NCI-H82 treated with DMSO at 0.1 percent for 48 hours (cell line): ENCODE results near the gene FBH1.
"Not testable (repeated sequence)": the region's sequence is repeated elsewhere in the genome, so short reads cannot be mapped to it uniquely, and the experiment has no call there.

Source experiments
- DNase-seq: peaks from one replicate; lab custom pipeline; 2025; ENCODE audit not compliant: unreplicated experiment; lab: John Stamatoyannopoulos, UW

Gene FBH1

DNA sequence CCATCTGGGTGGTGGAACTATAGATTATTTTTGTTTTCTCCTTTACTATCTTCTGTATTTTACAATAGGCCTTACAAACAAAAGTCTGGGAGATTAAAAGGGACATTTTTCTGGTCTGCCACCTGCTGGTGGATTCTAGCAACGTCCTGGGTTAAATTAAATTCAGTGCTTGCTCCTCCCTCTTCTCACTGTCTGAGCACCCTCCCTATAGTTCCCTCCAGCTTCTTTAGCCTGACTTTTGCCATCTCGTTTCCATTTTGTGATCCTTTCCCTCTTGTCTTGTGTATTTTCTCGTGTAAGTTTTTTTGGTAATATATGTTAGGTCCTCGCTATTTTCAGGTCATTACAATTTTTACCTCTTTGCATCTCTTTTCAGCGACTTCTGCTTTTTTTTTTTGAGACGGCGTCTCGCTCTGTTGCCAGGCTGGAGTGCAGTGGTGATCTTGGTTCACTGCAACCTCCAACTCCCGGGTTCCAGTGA, 16.5 kb upstream of the FBH1 start:
- DNase-seq = no peak

DNA sequence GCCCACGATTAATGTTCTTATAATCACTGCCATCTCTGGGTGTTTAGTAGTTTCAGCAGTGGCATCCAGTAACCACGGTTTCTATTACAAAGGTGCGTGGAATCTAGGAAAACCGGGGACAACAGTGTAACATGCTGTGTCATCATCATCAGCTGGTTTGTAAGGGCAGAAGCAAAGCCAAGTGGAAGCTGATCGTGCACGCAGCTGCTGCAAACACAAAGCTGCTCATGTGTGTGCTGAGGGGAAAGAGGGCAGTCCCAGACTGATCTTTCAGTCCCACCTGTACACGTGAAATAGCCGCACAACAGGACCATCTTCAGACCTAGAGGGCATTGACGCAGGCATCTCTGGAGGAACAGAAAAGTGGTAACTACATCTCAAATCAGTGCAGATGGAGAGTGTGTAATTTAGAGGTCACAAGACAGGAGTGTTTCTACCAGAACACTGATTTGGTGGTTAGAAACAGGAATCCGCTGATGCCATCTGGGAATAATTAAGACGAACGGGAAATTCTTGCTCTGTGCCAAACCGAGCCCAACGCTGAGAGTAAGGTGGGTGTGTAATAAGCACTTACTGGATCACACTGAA, 13.8 kb upstream of the FBH1 start:
- DNase-seq = no peak

GRCh38 chr10:5877041-5877440, 13.0 kb upstream of the FBH1 start:
- DNase-seq = not testable (repeated sequence)

DNA sequence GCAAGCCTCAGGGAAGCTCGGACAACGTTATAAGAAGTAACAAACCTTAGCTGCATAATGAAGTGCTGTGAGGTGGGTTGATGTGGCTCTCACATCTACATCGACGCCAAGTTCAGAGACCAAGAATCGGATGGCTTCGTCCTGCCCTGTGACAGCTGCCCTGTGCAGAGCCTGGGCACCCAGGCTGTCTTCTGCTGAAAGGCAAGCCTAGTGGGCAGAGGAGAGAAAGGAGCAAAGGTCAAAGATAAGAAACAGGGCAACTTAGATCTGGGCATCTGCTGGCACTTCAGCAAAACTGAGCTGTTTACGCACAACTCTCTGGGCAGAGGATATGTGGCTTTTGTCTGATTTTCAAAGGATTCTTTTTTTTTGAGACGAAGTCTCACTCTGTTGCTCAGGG, 7.1 kb upstream of the FBH1 start:
- no peak for DNase-seq

DNA sequence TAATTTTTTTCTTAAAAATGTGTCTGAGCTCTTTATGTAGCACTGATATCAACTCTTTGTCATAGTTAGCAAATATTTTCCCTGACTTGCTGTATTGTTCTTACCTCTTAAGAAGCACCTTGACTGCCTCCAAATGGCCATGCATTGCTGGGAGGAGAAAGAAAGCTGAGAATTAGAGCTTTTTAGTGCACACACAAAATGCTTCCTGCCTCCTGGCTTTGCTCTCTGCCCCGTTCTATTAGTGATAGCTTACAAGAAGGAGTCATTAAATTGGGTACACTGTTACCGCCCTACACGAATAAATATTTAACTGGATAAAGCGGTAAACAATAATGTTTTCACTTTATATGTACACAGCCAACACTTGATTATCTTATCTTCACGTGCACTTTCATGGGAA, 4.4 kb upstream of the FBH1 start:
- no peak for DNase-seq

DNA sequence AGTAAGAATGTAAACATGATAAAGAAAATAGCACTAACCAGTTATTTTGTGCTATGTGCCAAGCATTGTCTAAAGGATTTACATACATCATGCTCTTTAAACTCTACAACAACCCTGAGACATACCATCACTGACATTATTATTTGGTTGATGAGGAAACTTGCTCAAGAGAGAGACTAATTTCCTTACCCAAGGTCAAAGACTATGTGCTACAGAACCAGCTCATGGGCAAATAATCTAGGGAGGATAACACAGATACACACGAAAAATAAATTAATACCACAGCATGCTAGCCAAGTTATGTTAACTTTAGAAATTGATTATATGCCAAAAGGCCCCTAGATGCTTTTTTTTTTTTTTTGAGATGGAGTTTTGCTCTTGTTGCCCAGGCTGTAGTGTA, 3.0 kb upstream of the FBH1 start:
- DNase-seq = no peak

DNA sequence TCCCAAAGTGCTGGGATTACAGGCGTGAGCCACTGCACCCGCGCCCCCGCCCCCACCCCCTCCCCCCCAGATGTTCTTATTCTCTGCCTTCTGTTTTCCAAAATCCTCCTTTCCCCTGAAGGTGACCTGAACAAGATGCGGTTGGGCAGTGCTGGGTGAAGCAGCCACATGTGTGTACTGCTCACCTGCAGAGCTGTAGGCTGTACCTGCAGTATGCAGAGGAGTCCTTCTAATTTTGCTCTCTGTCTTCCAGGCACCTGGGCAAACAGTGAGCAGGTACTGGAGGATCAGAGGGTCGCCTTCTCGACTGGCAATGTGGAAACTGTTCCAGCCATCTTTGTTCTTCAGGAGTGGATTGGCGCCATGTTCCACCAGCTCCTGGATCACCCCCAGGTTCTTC, 2.4 kb upstream of the FBH1 start:
- no peak for DNase-seq

DNA sequence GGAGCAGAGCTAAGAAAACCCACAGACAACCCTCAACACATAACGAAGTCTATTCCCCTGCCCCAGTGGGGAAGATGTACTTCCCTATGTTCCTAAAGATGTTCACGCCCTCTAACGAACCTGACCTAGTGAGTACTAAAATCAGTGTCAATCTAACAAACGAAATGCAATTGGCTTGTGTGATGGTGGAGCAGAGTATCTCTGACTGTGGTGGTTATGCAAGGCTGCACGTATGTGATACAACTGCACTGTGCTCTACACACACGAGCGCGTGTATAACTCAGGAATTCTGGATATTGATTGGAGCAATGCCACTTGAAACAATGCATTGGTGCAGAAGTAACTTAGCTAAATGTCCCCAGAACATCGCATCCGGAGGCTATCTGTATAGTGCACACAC, 1.7 kb upstream of the FBH1 start:
- DNase-seq = no peak

DNA sequence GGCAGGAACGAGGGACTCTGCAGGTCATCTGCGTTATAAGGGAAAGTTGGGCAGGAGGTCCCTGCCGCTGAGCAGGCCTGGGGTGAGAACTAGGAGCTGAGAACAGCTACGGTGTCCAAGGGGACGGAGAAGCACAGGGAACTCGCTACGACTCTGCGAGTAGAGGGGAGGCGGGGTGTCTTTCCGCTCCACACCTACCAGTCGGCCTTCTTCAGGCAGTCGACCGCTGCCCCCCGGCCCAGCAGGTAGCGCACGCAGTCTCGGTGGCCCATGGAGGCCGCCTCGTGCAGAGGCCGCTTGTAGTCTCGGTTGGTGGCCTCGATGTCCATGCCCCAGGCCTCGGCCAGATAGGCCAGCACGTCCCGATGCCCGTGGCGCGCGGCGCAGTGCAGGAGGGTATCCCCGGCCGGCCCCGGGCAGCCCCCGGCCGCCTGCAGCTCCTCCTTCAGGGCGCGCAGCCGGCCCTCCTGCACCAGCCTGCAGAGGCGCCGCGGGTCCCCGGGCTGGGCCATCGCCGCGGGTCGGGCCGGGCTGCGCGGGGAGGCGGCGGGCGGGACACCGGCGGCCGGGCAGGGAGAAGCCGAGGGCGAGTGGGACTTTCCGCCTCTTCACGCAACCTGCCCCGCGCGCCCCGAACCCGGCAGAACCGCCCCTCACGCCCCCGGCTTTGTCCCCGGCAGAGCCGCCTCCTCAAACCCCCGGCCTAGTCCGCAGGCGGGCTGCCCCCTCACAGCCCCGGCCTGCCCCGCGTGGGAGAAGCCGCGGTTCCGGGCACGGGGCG, 1.0 kb upstream of the FBH1 start:
- DNase-seq = no peak

GRCh38 chr10:5890452-5890915, 441 bp downstream of the FBH1 start:
- DNase-seq = no peak

DNA sequence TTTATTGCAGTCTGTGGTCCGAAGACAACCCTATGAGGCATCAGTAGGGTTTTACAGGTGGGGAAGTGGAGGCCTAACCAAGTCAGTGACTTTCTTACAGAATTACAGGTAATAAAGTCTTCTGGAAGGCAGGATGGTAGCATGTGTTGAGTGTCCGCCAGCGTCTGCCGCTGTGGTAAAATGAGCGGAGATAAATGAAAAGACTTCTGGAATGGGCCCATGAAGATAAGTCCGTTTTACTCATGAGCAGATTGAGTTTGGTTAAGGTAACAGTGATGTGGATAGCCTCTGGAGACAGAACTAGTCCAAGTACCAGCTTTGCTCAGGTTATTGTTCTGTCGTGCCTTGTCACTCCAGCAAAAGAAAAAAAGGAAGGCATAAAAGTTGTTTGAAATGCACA, 966 bp downstream of the FBH1 start:
- DNase-seq = no peak

- no peak for DNase-seq
Measured at GRCh38 chr10:5892007-5892406, 2.0 kb downstream of the FBH1 start.

GRCh38 chr10:5893321-5893720, 3.3 kb downstream of the FBH1 start:
- no peak for DNase-seq

GRCh38 chr10:5894403-5894802, 4.4 kb downstream of the FBH1 start:
- no peak for DNase-seq

DNA sequence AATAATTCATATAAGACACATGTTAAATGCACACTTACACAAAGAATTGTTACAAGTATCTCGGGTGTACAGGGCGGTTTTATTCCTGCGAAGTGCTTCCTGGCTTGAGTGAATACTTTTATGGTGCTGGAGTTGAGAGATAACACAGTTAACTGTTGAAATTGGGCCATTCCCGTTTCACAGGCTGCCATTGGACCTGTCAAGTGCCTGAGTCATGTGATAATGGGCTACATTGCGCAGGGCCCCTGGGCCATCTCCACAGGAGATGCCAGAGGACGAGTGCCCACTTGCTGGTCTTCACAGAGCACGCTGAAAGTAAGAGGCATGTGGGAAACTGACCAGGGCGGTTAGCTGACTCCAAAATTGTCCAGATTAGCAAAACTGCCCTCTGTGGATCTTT, 4.8 kb downstream of the FBH1 start:
- no peak for DNase-seq

DNA sequence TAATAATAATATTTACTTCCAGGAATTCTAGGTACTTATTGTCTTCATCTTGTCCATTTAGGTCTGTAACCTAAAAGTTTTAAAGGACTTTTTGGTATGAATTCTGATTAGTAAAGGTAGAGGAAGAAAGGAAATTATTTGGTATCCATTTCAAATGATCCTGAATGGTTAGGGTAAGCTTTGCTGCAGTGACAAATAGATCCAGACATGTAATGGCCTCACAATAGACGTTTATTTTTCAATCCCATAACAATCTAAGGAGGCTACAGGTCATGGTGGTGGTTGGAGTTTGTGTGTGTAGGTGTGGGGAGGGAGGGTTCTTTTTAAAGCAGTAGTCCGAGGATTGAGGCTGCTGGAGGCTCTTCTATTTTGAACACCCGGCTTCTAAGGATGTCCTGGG, 5.3 kb downstream of the FBH1 start:
- no peak for DNase-seq

- DNase-seq = no peak
Measured at GRCh38 chr10:5895804-5896203, 5.8 kb downstream of the FBH1 start.

GRCh38 chr10:5896208-5897052, 6.4 kb downstream of the FBH1 start:
- no peak for DNase-seq

DNA sequence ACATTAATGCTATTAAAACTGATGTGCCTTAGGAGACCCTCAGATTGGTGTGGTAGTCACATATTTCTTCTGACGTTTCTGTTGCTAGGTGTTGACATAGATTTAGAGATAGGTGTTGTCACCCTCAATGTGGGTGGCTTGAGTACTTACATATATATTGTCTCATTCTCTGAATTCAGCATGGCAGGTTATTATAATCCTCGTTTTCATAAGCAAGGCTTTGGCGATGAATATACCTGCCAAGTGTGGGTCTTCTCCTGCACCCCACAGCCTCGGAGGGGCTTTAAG, 7.0 kb downstream of the FBH1 start:
- no peak for DNase-seq

DNA sequence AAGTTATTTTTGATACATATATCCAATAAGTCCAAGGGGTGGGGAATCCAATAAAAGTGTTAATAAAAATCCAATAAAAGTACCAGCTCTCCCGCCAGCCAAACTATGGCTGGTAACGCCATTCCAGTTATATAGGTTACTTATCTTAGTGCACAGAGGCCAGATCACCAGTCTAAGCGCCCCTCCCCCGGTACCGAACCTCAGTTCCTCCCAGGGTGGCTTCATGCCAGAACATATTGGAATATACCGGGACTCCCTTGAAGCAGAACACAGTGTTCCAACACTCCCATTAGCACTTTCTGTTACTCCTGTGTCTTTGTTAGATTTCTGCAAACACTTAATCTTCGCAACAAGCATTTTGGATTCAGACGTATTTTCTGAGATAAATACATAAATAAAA, 7.5 kb downstream of the FBH1 start:
- no peak for DNase-seq

GRCh38 chr10:5898163-5898562, 8.1 kb downstream of the FBH1 start:
- no peak for DNase-seq

DNA sequence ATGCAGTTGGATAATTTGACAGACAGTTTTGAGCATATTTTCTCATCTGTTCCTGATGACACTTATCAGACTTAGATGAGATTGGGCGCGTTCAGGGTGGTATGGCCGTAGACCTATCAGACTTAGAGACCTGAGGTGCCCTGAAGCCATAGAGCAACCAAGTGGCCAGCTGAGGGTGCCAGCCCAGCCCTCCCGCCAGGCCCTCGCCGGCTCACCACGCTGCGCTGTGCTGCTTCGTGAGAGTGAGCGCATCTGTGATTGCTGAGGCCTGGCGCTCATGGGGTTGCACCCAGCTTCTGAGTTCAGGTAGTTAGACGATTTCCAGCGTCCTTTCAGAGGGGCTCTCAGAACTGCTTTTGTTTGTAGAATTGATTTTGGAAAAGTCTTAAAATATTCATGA, 10.2 kb downstream of the FBH1 start:
- DNase-seq = no peak
